ENCODE data around the gene TPST2.

DNA sequence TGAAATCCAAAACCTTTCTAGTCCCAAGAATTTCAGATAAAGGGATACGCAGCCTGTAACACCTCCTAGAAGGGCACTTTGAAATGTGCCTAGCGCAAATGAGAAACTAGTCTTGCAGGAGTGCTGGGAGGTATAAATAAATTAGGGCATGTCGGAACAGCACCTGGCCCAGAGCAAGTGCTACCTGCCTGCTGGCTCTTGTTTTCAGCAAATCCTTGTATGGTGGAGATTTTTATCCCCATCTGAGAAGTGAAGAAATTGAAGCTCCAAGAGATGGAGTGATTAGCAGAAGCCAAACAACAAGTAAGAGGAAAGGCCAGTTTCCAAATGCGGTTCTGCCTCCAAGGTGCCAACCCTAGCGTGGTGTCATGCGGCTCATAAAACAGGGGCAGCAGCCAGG is 40.9 kb downstream of the TPST2 start:
- TF ChIP-seq YY1 (IDR thresholded peaks at IDR 0.05; ENCODE audit: extremely low read depth, insufficient replicate concordance, low read depth, low read length) (no peak), EZH2 (IDR thresholded peaks at IDR 0.05) (no peak), ZNF274 (IDR thresholded peaks at IDR 0.05; ENCODE audit: low read depth, low read length) (no peak), POLR2A (IDR thresholded peaks at IDR 0.05; ENCODE audit: borderline replicate concordance, extremely low read depth, insufficient read depth, insufficient read length) (no peak)
- TF ChIP-seq, protein P1, sequence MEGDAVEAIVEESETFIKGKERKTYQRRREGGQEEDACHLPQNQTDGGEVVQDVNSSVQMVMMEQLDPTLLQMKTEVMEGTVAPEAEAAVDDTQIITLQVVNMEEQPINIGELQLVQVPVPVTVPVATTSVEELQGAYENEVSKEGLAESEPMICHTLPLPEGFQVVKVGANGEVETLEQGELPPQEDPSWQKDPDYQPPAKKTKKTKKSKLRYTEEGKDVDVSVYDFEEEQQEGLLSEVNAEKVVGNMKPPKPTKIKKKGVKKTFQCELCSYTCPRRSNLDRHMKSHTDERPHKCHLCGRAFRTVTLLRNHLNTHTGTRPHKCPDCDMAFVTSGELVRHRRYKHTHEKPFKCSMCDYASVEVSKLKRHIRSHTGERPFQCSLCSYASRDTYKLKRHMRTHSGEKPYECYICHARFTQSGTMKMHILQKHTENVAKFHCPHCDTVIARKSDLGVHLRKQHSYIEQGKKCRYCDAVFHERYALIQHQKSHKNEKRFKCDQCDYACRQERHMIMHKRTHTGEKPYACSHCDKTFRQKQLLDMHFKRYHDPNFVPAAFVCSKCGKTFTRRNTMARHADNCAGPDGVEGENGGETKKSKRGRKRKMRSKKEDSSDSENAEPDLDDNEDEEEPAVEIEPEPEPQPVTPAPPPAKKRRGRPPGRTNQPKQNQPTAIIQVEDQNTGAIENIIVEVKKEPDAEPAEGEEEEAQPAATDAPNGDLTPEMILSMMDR (IDR thresholded peaks at IDR 0.05 in 2 of 3, conservative IDR thresholded peaks at IDR 0.05 in 1 of 3; ENCODE audit: borderline replicate concordance in 1 of 3, insufficient read depth in 1 of 3, low read depth in 2 of 3, low read length in 2 of 3), result no peak
- TF ChIP-seq, protein P2, sequence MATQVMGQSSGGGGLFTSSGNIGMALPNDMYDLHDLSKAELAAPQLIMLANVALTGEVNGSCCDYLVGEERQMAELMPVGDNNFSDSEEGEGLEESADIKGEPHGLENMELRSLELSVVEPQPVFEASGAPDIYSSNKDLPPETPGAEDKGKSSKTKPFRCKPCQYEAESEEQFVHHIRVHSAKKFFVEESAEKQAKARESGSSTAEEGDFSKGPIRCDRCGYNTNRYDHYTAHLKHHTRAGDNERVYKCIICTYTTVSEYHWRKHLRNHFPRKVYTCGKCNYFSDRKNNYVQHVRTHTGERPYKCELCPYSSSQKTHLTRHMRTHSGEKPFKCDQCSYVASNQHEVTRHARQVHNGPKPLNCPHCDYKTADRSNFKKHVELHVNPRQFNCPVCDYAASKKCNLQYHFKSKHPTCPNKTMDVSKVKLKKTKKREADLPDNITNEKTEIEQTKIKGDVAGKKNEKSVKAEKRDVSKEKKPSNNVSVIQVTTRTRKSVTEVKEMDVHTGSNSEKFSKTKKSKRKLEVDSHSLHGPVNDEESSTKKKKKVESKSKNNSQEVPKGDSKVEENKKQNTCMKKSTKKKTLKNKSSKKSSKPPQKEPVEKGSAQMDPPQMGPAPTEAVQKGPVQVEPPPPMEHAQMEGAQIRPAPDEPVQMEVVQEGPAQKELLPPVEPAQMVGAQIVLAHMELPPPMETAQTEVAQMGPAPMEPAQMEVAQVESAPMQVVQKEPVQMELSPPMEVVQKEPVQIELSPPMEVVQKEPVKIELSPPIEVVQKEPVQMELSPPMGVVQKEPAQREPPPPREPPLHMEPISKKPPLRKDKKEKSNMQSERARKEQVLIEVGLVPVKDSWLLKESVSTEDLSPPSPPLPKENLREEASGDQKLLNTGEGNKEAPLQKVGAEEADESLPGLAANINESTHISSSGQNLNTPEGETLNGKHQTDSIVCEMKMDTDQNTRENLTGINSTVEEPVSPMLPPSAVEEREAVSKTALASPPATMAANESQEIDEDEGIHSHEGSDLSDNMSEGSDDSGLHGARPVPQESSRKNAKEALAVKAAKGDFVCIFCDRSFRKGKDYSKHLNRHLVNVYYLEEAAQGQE (IDR thresholded peaks at IDR 0.05; ENCODE audit: low read depth), result no peak
- TF ChIP-seq, protein P3, sequence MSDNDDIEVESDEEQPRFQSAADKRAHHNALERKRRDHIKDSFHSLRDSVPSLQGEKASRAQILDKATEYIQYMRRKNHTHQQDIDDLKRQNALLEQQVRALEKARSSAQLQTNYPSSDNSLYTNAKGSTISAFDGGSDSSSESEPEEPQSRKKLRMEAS (IDR thresholded peaks at IDR 0.05), result no peak

Data from HCT116 (cell line).